Measurements from ENCODE around the gene SH3RF3.

SH3RF3 gene

GRCh38 chr2:109304242-109304641 lies 175.2 kb downstream of the SH3RF3 start:
- H3K36me3 Mint-ChIP-seq, result no peaks in the 10 kb centered on the region
- H3K4me3 Mint-ChIP-seq, result no peak overlapping the region
- no peaks in the 10 kb centered on the region for H3K9me3 Mint-ChIP-seq (ENCODE audit: low read depth)
- no peak overlapping the region for H3K27ac Mint-ChIP-seq
- H3K27me3 Mint-ChIP-seq, result no peaks in the 10 kb centered on the region
- peaks cover 8% of the 10 kb centered on the region for H3K4me1 Mint-ChIP-seq (ENCODE audit: low read depth)

DNA sequence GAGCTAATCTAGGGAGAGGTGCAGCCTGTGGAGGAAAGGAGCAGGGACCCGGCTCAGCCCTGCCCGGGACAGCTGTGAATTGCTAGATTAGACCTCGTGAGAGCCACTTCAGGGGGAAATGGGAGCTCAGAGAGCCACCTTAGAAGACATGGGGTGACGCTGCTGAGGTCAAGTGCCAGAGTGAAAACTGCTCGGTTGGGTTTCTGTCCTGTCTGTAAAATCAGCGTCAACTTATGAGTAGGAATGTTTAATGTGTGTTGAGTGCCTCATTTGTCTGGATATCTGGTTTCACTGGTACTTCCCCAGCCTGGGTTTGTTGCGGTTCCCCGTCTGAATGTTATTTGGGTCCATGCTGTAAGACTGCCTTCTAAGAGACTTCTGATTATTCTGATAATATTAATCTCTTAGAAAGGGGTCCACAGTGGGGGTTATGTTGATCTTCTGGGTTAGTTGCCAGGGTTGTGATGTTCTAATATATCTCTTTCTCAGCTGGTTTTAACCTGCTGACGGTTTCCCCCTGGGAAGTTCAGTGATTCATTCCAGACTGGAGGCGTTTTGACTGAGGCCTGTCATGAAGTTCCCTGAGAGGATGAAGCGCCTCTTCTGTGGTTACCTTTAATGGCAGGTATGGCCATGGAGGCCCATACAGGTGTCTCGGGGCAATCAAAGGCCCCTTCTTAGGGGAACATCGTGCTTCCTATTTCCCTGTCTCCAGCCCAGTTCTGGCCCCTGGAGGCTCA lies 175.9 kb downstream of the SH3RF3 start:
- Mint-ChIP-seq H3K27me3 (no peaks in the 10 kb centered on the region), H3K4me3 (no peak overlapping the region), H3K4me1 (ENCODE audit: low read depth) (peaks cover 2% of the 10 kb centered on the region), H3K9me3 (ENCODE audit: low read depth) (no peaks in the 10 kb centered on the region), H3K27ac (no peak overlapping the region), H3K36me3 (no peaks in the 10 kb centered on the region)

DNA sequence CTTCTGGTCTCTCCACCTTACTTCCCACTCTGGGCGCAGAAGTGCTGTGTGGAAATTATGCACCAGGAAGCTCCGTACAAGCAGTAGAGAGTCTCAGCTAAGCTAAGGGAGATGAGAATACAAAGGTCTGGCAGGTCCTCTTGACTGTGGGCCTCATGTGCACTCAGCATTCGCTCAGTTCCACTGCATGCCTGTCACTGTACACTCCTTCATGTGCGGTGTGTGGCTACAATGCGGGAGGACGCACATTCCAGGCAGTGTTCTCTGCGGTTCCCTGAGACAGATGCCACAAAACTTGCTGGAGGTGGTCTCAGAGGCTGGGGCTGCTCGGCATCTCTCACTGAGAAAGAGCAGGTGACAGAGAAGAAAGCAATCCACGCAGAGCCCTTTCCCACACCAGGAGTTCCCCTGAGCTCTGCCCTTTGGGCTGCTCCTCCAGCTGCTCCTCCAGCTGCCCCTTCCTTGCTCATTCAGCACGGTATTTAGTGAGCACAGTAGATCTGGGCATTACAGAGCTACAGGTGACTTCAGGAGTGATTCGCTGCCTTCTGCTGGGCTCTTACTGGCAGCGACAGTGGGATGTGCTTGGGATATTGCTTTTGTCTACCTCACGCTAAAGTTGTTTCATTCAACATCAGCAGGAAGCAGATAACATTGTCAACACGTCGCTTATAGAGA lies 176.6 kb downstream of the SH3RF3 start:
- no peak overlapping the region for H3K27ac Mint-ChIP-seq
- no peaks in the 10 kb centered on the region for H3K27me3 Mint-ChIP-seq
- H3K36me3 Mint-ChIP-seq, result no peaks in the 10 kb centered on the region
- H3K4me3 Mint-ChIP-seq, result no peak overlapping the region
- peaks cover 2% of the 10 kb centered on the region for H3K4me1 Mint-ChIP-seq (ENCODE audit: low read depth)
- H3K9me3 Mint-ChIP-seq (ENCODE audit: low read depth), result no peaks in the 10 kb centered on the region

DNA sequence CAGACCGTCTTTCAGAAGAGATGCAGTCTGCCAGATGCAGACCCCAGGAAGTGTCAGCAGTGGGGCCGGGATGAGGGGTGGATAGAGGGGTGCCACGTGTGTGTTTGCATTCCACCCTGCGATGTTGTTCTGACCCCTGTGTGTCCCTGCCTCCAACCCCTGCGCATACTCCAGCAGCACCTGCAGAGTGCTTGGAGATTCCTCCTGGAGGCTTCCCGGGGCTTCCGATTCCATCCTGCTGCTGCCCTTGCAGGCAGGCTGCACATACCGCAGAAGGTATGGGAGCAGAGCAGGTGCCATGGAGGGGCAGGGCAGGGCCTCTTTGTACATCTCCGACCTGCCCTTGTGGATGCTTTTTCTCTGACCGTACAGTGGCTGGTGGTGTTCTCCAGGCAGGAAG lies 177.2 kb downstream of the SH3RF3 start:
- no peaks in the 10 kb centered on the region for H3K9me3 Mint-ChIP-seq (ENCODE audit: low read depth)
- H3K27ac Mint-ChIP-seq, result no peak overlapping the region
- H3K4me3 Mint-ChIP-seq, result no peak overlapping the region
- H3K36me3 Mint-ChIP-seq, result no peaks in the 10 kb centered on the region
- peaks cover 2% of the 10 kb centered on the region for H3K4me1 Mint-ChIP-seq (ENCODE audit: low read depth)
- no peaks in the 10 kb centered on the region for H3K27me3 Mint-ChIP-seq

DNA sequence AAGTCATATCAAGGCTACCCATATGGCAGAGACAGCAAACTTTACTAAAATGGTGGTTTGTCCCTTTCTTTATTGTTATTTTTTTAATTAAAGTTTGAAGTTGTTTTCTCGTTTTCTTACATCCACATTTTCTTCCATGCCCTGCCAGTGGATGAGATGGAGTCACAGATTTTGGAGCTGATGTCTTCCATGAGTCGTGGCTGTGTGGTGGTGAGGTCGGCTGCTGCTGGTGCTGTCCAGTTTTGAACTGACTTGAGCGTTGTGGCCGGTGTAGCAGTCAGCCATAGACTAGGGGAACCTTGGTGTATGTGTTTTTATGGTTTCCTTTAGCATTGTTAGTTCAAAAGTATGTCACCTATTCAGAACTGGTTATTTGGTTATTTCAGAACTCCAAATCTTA lies 182.8 kb downstream of the SH3RF3 start:
- Mint-ChIP-seq H3K36me3 (no peaks in the 10 kb centered on the region), H3K27ac (no peak overlapping the region), H3K9me3 (ENCODE audit: low read depth) (no peaks in the 10 kb centered on the region), H3K27me3 (no peaks in the 10 kb centered on the region), H3K4me1 (ENCODE audit: low read depth) (peaks cover 12% of the 10 kb centered on the region), H3K4me3 (no peak overlapping the region)

- peaks cover 21% of the 10 kb centered on the region for H3K4me1 Mint-ChIP-seq (ENCODE audit: low read depth)
- no peaks in the 10 kb centered on the region for H3K27me3 Mint-ChIP-seq
- H3K4me3 Mint-ChIP-seq, result no peak overlapping the region
- no peaks in the 10 kb centered on the region for H3K9me3 Mint-ChIP-seq (ENCODE audit: low read depth)
- no peaks in the 10 kb centered on the region for H3K36me3 Mint-ChIP-seq
- H3K27ac Mint-ChIP-seq, result no peak overlapping the region
Observed at GRCh38 chr2:109312902-109313301, 183.9 kb downstream of the SH3RF3 start.

DNA sequence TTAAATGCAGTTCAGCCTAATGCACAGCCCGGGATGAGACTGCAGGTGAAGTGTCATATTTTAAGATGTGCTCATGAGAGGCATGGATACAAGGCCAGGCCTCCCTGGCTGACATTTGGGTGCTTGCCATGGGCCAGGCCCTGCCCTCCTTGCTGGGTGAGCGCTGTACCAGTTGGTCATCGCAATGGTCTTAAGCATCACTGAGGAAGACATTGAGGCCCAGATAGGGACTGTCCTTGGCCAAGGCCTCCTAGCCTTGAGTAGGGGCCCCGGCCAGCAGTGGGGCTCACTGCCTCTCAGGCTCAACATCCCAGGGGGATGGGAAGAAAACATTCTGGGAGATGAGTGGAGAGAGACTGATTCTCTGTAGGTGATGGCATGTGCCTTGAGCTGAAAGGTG lies 184.3 kb downstream of the SH3RF3 start:
- Mint-ChIP-seq H3K4me3 (no peak overlapping the region), H3K9me3 (ENCODE audit: low read depth) (no peaks in the 10 kb centered on the region), H3K4me1 (ENCODE audit: low read depth) (peaks cover 24% of the 10 kb centered on the region)

DNA sequence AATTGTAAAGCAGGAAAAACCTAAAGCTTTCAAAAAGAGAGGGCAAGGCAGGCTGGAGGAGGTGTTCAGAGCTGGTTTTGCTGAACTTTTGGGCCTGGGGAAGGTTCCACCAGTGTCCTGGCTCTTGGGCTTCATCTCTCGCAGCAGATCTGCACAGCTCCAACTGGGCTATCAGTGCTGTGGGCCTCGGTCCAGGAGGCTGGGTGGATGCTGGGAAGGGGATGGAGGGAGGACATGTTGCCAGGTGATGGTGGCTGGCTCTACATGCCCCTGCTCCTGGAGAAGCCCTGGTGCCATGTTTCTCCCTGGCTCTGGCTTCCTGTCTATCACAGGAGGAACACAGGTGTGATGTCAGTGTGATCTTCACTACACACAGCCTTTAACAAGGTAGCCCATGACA lies 187.1 kb downstream of the SH3RF3 start:
- no peak overlapping the region for H3K27ac Mint-ChIP-seq
- H3K27me3 Mint-ChIP-seq, result no peaks in the 10 kb centered on the region
- H3K4me1 Mint-ChIP-seq (ENCODE audit: low read depth), result peaks cover 48% of the 10 kb centered on the region
- no peaks in the 10 kb centered on the region for H3K36me3 Mint-ChIP-seq
- H3K9me3 Mint-ChIP-seq (ENCODE audit: low read depth), result no peaks in the 10 kb centered on the region
- no peak overlapping the region for H3K4me3 Mint-ChIP-seq

More for the DNA sequence above, 184.3 kb downstream of the SH3RF3 start:
- Mint-ChIP-seq H3K27ac (no peak overlapping the region), H3K36me3 (no peaks in the 10 kb centered on the region), H3K27me3 (no peaks in the 10 kb centered on the region)

DNA sequence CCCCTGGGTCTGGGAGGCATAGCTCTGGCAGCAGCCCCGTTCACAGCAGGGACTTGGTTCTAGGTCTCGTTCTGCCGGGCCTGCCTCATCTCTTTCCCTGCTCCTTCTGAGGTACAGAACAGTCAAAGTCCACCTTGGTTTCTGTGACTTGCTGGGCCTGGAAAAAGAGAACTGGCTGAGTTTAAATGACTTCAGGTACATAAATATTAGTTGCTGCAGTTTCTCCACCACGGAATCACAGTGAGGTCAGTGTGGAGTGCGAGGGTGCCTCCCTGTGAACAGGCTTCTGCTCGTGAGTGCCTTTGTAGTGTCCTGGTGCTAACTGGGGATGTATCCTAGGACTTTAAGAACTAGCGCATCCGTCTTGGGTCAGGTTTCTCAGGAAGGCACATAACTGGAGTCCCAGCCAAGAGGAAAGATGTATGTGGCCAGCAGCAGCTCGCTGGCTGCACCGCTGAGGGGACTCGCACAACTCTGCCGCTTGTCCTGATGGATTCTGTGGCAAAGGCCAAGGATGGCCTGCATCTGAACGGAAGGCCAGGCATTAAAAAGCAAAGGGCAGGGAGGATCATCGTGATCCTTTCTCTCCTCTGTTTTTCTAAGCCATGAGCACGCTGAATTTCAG lies 188.6 kb downstream of the SH3RF3 start:
- Mint-ChIP-seq H3K27me3 (no peaks in the 10 kb centered on the region), H3K36me3 (no peaks in the 10 kb centered on the region), H3K9me3 (ENCODE audit: low read depth) (no peaks in the 10 kb centered on the region), H3K4me1 (ENCODE audit: low read depth) (peaks cover 50% of the 10 kb centered on the region), H3K27ac (no peak overlapping the region), H3K4me3 (no peak overlapping the region)

GRCh38 chr2:109318150-109318948 lies 189.3 kb downstream of the SH3RF3 start:
- Mint-ChIP-seq H3K36me3 (no peaks in the 10 kb centered on the region), H3K9me3 (ENCODE audit: low read depth) (no peaks in the 10 kb centered on the region), H3K27me3 (no peaks in the 10 kb centered on the region), H3K4me1 (ENCODE audit: low read depth) (peaks cover 50% of the 10 kb centered on the region), H3K4me3 (no peak overlapping the region), H3K27ac (no peak overlapping the region)

DNA sequence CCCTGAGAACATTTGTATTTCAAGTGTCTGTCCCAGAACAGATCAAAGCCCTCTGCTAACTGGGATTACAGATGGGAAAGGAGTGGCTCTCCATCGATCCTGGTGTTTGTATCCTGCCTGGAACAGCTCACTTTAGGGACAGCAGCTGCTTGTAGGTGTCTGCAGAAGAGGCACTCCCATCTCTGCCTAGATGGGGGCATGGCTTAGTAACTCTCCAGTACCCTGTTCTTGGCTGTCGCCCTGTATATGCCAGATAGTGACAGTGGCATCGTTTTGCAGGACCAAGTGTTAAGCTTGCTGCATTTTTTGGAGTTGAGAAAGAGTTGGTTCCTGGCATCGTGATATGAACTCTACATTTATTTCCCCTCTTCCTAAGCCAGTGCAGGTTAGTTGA lies 189.9 kb downstream of the SH3RF3 start:
- H3K27ac Mint-ChIP-seq, result no peak overlapping the region

GRCh38 chr2:109320195-109320922 lies 191.4 kb downstream of the SH3RF3 start:
- peaks cover 50% of the 10 kb centered on the region for H3K4me1 Mint-ChIP-seq (ENCODE audit: low read depth)
- H3K9me3 Mint-ChIP-seq (ENCODE audit: low read depth), result no peaks in the 10 kb centered on the region
- no peaks in the 10 kb centered on the region for H3K27me3 Mint-ChIP-seq
- H3K4me3 Mint-ChIP-seq, result no peak overlapping the region
- no peaks in the 10 kb centered on the region for H3K36me3 Mint-ChIP-seq
- no peak overlapping the region for H3K27ac Mint-ChIP-seq

More for the DNA sequence above, 189.9 kb downstream of the SH3RF3 start:
- H3K4me1 Mint-ChIP-seq (ENCODE audit: low read depth), result peaks cover 50% of the 10 kb centered on the region
- H3K36me3 Mint-ChIP-seq, result no peaks in the 10 kb centered on the region
- H3K27me3 Mint-ChIP-seq, result no peaks in the 10 kb centered on the region
- no peak overlapping the region for H3K4me3 Mint-ChIP-seq
- no peaks in the 10 kb centered on the region for H3K9me3 Mint-ChIP-seq (ENCODE audit: low read depth)

DNA sequence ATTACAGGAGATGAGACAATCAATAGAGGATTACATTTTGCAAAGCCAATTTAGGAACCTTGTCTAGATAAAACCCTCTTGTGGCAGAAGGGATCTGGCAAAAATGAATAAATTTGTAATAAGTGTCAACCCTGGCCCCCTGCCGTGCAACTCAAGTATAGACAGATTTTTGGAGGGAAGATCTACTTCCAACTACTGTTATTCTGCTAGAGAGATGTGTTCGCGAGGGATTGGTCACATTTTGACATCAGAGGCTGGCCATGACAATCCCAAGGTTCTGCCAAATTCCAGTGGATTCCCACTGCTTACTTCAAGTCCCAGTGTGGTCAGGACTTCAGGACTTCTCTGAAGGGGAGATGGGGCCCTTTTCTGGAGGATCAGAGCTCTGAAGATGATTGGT lies 192.6 kb downstream of the SH3RF3 start:
- Mint-ChIP-seq H3K9me3 (ENCODE audit: low read depth) (no peaks in the 10 kb centered on the region), H3K27me3 (no peaks in the 10 kb centered on the region), H3K27ac (no peak overlapping the region), H3K4me1 (ENCODE audit: low read depth) (peaks cover 42% of the 10 kb centered on the region), H3K36me3 (no peaks in the 10 kb centered on the region), H3K4me3 (no peak overlapping the region)

DNA sequence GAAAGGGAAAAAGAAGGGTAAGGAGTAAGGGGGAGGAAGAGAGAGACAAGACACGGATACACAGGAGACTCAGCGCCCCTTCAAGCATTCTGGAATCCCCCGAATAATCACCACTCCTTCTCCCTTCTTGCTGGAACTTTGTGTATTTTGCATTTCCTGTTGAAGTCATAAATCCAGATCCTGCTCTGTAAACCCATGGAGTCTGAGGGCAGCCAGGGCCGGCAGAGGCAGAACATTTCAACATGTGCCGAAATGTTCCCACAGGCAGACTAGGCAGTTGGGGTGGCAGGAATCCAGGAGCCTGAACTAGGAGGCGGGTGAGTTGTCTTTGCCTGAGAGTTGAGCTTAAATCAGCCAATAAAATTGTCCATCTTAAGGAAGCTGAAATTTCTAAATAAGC lies 193.1 kb downstream of the SH3RF3 start:
- Mint-ChIP-seq H3K4me1 (ENCODE audit: low read depth) (peaks cover 37% of the 10 kb centered on the region), H3K27me3 (no peaks in the 10 kb centered on the region), H3K4me3 (no peak overlapping the region), H3K27ac (no peak overlapping the region), H3K36me3 (no peaks in the 10 kb centered on the region), H3K9me3 (ENCODE audit: low read depth) (no peaks in the 10 kb centered on the region)
